Muscle of back (tissue), 11 donors: ENCODE results near the gene MAN1A2. TPM values are rescaled to one million over a fixed set of nuclear protein-coding genes. Genes with fewer than 3 reads are reported as not detected.

Experiments used
- DNase-seq, 3 donors: peaks; one replicate each; pipeline versions ENCODE4 v3.0.0 to v3.0.0-alpha.2; 2013
- polyA plus RNA-seq, 10 donors: library from polyadenylated mRNA; unstranded; fragments of 120-200 nt; gene quantifications; one replicate each; pipeline ENCODE4 v1.2.1, GENCODE V29; 2013; ENCODE audit not compliant: insufficient read length in 10 of 10

Gene MAN1A2
- polyA plus RNA-seq, 10 donors, result 20.0 to 32.8 (median 26.1) TPM

- no peak for DNase-seq
Measured at GRCh38 chr1:117479086-117479485, 111.8 kb downstream of the MAN1A2 start.

- DNase-seq, result no peak
Measured at GRCh38 chr1:117481410-117481809, 114.2 kb downstream of the MAN1A2 start.

GRCh38 chr1:117493906-117494305 is 126.7 kb downstream of the MAN1A2 start:
- DNase-seq, result no peak

GRCh38 chr1:117495068-117495467 is 127.8 kb downstream of the MAN1A2 start:
- no peak for DNase-seq

- DNase-seq, result no peak
Measured at GRCh38 chr1:117499071-117499470, 131.8 kb downstream of the MAN1A2 start.

- no peak for DNase-seq
Measured at GRCh38 chr1:117500584-117500983, 133.3 kb downstream of the MAN1A2 start.

GRCh38 chr1:117501281-117501680 is 134.0 kb downstream of the MAN1A2 start:
- DNase-seq, result no peak

- DNase-seq, result no peak
Measured at GRCh38 chr1:117511273-117511672, 144.0 kb downstream of the MAN1A2 start.

GRCh38 chr1:117512728-117513321 is 145.6 kb downstream of the MAN1A2 start:
- peak in 2 of 3 donors; percentile 26 to 55 for DNase-seq

- no peak for DNase-seq
Measured at GRCh38 chr1:117523111-117523510, 155.9 kb downstream of the MAN1A2 start.

GRCh38 chr1:117527074-117527473 is 159.8 kb downstream of the MAN1A2 start:
- no peak for DNase-seq

- no peak for DNase-seq
Measured at GRCh38 chr1:117527566-117528102, 160.4 kb downstream of the MAN1A2 start.

- no peak for DNase-seq
Measured at GRCh38 chr1:117529683-117530082, 162.4 kb downstream of the MAN1A2 start.

GRCh38 chr1:117531222-117531621 is 164.0 kb downstream of the MAN1A2 start:
- no peak for DNase-seq

GRCh38 chr1:117534995-117535467 is 167.8 kb downstream of the MAN1A2 start:
- DNase-seq, result peak; percentile 51 to 68 (median 52)

GRCh38 chr1:117535821-117536220 is 168.6 kb downstream of the MAN1A2 start:
- DNase-seq, result no peak

- no peak for DNase-seq
Measured at GRCh38 chr1:117537291-117537920, 170.2 kb downstream of the MAN1A2 start.

GRCh38 chr1:117540532-117540931 is 173.3 kb downstream of the MAN1A2 start:
- no peak for DNase-seq

GRCh38 chr1:117541003-117541402 is 173.8 kb downstream of the MAN1A2 start:
- no peak for DNase-seq

GRCh38 chr1:117541585-117541984 is 174.3 kb downstream of the MAN1A2 start:
- no peak for DNase-seq

GRCh38 chr1:117544509-117545109 is 177.4 kb downstream of the MAN1A2 start:
- DNase-seq, result no peak

GRCh38 chr1:117546467-117546866 is 179.2 kb downstream of the MAN1A2 start:
- no peak for DNase-seq

GRCh38 chr1:117553471-117553870 is 186.2 kb downstream of the MAN1A2 start:
- DNase-seq, result no peak
